ENCODE measurements around the gene SFSWAP.

GRCh38 chr12:131835616-131836171 is 124.8 kb downstream of the SFSWAP start:
- TF ChIP-seq, protein P1, sequence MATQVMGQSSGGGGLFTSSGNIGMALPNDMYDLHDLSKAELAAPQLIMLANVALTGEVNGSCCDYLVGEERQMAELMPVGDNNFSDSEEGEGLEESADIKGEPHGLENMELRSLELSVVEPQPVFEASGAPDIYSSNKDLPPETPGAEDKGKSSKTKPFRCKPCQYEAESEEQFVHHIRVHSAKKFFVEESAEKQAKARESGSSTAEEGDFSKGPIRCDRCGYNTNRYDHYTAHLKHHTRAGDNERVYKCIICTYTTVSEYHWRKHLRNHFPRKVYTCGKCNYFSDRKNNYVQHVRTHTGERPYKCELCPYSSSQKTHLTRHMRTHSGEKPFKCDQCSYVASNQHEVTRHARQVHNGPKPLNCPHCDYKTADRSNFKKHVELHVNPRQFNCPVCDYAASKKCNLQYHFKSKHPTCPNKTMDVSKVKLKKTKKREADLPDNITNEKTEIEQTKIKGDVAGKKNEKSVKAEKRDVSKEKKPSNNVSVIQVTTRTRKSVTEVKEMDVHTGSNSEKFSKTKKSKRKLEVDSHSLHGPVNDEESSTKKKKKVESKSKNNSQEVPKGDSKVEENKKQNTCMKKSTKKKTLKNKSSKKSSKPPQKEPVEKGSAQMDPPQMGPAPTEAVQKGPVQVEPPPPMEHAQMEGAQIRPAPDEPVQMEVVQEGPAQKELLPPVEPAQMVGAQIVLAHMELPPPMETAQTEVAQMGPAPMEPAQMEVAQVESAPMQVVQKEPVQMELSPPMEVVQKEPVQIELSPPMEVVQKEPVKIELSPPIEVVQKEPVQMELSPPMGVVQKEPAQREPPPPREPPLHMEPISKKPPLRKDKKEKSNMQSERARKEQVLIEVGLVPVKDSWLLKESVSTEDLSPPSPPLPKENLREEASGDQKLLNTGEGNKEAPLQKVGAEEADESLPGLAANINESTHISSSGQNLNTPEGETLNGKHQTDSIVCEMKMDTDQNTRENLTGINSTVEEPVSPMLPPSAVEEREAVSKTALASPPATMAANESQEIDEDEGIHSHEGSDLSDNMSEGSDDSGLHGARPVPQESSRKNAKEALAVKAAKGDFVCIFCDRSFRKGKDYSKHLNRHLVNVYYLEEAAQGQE (IDR thresholded peaks at IDR 0.05) = no peak
- TF ChIP-seq NR3C1 (IDR thresholded peaks at IDR 0.05) (no peak), CTCF (IDR thresholded peaks at IDR 0.05) (no peak), EP300 (IDR thresholded peaks at IDR 0.05) (no peak), RAD21 (conservative IDR thresholded peaks at IDR 0.05 in 1 of 2, IDR thresholded peaks at IDR 0.05 in 1 of 2) (no peak), CEBPB (IDR thresholded peaks at IDR 0.05) (no peak), RARB (CRISPR knock-in tag; IDR thresholded peaks at IDR 0.05) (no peak), SMC3 (IDR thresholded peaks at IDR 0.05) (no peak), MAZ (IDR thresholded peaks at IDR 0.05; ENCODE audit: borderline replicate concordance, low read depth, low read length) (no peak), TP53 (CRISPR knock-in tag; IDR thresholded peaks at IDR 0.05) (no peak), RNF2 (IDR thresholded peaks at IDR 0.05; ENCODE audit: borderline replicate concordance, low read depth) (no peak), HEYL (CRISPR knock-in tag; IDR thresholded peaks at IDR 0.05) (no peak), GATA3 (IDR thresholded peaks at IDR 0.05; ENCODE audit: borderline replicate concordance) (no peak)
- TF ChIP-seq, protein P2, sequence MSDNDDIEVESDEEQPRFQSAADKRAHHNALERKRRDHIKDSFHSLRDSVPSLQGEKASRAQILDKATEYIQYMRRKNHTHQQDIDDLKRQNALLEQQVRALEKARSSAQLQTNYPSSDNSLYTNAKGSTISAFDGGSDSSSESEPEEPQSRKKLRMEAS (IDR thresholded peaks at IDR 0.05) = no peak

Measured in A549 (cell line).